PFSK-1 (cell line): ENCODE data around the gene BPIFB3.

Experiments used
- FOXP2 ChIP-seq: optimal IDR thresholded peaks from 2 replicates; pipeline ENCODE3; 2011; ENCODE audit warnings: borderline replicate concordance, control low read depth, inconsistent platforms; ENCODE audit not compliant: insufficient read depth; ENCODE audit errors: extremely low read length, extremely low read depth
- POLR2AphosphoS5 ChIP-seq: IDR thresholded peaks from 2 replicates; pipeline ENCODE4 v1.6.1; 2012; ENCODE audit warnings: low read depth, mild to moderate bottlenecking, control low read depth, low read length, moderate library complexity
- SIN3A ChIP-seq: IDR thresholded peaks from 2 replicates; pipeline ENCODE4 v1.6.1; 2012; ENCODE audit warnings: mild to moderate bottlenecking, low read length, moderate library complexity, borderline replicate concordance; ENCODE audit not compliant: insufficient read depth
- TAF1 ChIP-seq: IDR thresholded peaks from 2 replicates; pipeline ENCODE4 v1.6.1; 2012; ENCODE audit warnings: low read length, control low read depth, borderline replicate concordance; ENCODE audit not compliant: insufficient read depth
- TF ChIP-seq, protein P1 (sequence below), 2 experiments: IDR thresholded peaks; 2 replicates each; pipeline versions ENCODE4 v1.6.1 to v1.8.0; 2011 to 2012; ENCODE audit warnings: low read depth in 2 of 2, low read length in 2 of 2, control low read depth in 1 of 2, inconsistent platforms in 1 of 2, mild to moderate bottlenecking in 1 of 2, moderate library complexity in 1 of 2; ENCODE audit not compliant: insufficient read depth in 1 of 2

DNA sequence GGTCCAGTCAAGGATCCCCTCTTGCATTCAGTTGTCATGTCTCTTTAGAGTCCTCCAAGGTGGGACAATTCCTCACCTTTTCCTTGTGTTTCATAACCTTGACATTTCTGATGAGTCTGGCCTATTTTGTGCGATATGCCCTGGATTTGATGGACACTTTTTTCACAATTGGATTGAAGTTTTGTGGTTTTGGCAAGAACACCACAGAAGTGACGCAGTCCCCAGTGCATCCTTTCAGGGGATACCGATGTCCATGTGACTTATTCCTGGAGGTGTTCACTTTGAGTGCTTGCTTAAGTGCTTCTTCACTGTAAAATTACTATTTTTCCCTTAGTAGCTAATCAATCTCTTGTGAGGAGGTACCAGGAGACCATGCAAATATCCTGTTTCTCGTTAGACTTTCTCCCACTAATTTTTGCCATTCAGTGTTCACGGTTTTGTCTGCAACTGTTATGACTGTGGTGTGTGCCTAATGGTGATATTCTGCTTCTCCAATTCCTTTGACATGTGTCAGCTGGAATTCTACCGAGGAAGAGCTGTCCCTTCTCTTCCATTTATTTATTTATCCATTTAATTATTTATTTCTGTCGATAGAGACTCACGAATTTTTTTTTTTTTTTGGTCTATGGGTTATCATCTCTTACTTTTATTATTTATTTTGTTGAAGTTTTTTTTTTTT lies 56.6 kb downstream of the BPIFB3 start:
- TF ChIP-seq POLR2AphosphoS5, result no peak
- no peak for TF ChIP-seq FOXP2
- TF ChIP-seq, protein P1, sequence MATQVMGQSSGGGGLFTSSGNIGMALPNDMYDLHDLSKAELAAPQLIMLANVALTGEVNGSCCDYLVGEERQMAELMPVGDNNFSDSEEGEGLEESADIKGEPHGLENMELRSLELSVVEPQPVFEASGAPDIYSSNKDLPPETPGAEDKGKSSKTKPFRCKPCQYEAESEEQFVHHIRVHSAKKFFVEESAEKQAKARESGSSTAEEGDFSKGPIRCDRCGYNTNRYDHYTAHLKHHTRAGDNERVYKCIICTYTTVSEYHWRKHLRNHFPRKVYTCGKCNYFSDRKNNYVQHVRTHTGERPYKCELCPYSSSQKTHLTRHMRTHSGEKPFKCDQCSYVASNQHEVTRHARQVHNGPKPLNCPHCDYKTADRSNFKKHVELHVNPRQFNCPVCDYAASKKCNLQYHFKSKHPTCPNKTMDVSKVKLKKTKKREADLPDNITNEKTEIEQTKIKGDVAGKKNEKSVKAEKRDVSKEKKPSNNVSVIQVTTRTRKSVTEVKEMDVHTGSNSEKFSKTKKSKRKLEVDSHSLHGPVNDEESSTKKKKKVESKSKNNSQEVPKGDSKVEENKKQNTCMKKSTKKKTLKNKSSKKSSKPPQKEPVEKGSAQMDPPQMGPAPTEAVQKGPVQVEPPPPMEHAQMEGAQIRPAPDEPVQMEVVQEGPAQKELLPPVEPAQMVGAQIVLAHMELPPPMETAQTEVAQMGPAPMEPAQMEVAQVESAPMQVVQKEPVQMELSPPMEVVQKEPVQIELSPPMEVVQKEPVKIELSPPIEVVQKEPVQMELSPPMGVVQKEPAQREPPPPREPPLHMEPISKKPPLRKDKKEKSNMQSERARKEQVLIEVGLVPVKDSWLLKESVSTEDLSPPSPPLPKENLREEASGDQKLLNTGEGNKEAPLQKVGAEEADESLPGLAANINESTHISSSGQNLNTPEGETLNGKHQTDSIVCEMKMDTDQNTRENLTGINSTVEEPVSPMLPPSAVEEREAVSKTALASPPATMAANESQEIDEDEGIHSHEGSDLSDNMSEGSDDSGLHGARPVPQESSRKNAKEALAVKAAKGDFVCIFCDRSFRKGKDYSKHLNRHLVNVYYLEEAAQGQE (IDR thresholded peaks at IDR 0.05; ENCODE audit: insufficient read depth in 1 of 2, low read depth in 2 of 2, low read length in 2 of 2), result no peak
- TF ChIP-seq SIN3A, result no peak
- TF ChIP-seq TAF1, result no peak
